Large intestine (tissue), 3 donors: ENCODE measurements around the gene LIF. TPM values are rescaled to one million over a fixed set of nuclear protein-coding genes. Genes with fewer than 3 reads are reported as not detected.
"Not testable (repeated sequence)": the region's sequence is repeated elsewhere in the genome, so short reads cannot be mapped to it uniquely, and the experiment has no call there.

ENCODE experiments used
- DNase-seq, 2 donors: peaks; one replicate each; pipeline versions ENCODE4 v3.0.0 to v3.0.0-alpha.2; 2013
- H3K27ac ChIP-seq: one replicate; pipeline ENCODE4 v1.5.1; 2013; ENCODE audit warnings: low read length
- H3K27me3 ChIP-seq: 2 replicates; pipeline ENCODE4 v1.6.1; 2013; ENCODE audit warnings: low read length; ENCODE audit not compliant: control insufficient read depth, insufficient read depth
- H3K36me3 ChIP-seq: 2 replicates; pipeline ENCODE4 v1.6.1; 2013; ENCODE audit warnings: low read length; ENCODE audit not compliant: control insufficient read depth, insufficient read depth
- H3K4me1 ChIP-seq: one replicate; pipeline ENCODE4 v1.6.1; 2013; ENCODE audit warnings: low read length; ENCODE audit not compliant: control insufficient read depth, insufficient read depth
- H3K4me3 ChIP-seq: one replicate; pipeline ENCODE4 v1.5.1; 2013; ENCODE audit warnings: low read length
- H3K9me3 ChIP-seq: one replicate; pipeline ENCODE4 v1.6.1; 2013; ENCODE audit warnings: mild to moderate bottlenecking, low read depth, low read length, moderate library complexity; ENCODE audit not compliant: control insufficient read depth
- WGBS: methylation state at CpG from one replicate; pipeline ENCODE4 v1.1.5; 2013; ENCODE audit warnings: low lambda C conversion rate; ENCODE audit not compliant: insufficient coverage; 5-methylcytosine and 5-hydroxymethylcytosine counted together
- polyA plus RNA-seq: library from polyadenylated mRNA; unstranded; fragments of 120-200 nt; gene quantifications from one replicate; pipeline ENCODE4 v1.2.1, GENCODE V29; 2013

LIF gene
- polyA plus RNA-seq, 1 donor = 27.6 TPM

DNA sequence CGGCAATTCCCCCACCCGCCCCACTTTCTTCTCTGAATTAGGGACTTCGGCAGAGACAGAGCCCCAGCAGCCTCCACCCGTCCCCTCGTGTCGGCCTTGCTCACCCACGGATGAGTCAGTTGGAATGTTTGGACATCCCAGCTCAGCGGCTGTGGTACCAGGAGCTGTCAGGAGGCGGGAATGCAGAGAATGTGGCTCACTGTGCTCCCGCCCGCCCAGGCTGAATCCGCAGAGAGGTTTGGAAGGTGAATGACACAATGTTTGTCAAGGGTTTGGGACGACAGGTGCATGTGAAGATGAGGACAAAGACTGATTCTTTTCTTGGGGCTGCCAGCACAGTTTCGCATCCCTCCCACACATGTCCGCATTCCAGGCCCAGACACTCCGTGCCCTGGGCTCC is 39.6 kb downstream of the LIF start:
- H3K27ac ChIP-seq = no peak overlapping the region
- peaks cover 16% of the 10 kb centered on the region for H3K4me1 ChIP-seq
- no peaks in the 10 kb centered on the region for H3K36me3 ChIP-seq
- WGBS = 90% methylated on average over 2 of the region's 16 CpGs
- H3K27me3 ChIP-seq = peaks cover 2% of the 10 kb centered on the region
- peaks cover 3% of the 10 kb centered on the region for H3K9me3 ChIP-seq
- DNase-seq = no peak
- H3K4me3 ChIP-seq = no peak overlapping the region

DNA sequence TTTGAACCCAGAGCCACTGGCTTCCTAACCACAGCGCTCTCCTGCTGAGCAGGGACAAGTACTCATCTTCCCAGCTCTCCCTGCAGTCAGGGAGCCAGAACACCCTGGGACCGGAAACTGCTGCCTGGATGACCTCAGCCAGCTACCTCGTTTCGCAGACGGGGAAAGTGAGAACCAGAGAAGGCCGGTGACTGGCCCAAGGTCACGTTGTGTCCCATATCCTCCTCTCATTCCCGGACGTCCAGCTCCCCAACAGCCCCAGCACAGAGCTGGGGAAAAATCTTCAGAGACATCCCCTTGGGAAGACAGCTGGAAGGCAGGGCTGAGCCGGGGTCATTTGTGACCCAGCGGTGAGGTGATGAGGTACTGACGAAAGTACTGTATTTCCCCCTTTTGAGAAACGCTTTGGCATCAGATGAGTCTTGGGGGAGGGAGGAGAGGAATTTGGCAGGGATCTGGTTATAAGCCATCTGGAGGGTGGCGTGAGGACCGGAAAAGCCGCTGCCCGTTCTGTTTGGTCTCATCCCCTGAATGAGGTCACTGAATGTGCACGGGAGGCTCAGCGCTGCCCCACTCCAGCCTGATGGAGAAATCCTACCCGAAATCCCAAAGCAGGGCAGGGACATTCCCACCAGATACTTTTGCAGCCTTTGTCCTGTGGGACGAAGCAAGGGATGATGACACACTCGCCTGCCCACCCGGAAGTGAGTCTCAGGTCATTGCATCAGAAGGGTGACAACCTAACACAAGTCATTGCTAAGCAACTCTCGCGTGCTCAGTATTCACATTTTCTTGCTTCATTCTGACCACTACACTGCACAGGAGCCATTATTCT is 41.1 kb downstream of the LIF start:
- peaks cover 16% of the 10 kb centered on the region for H3K4me1 ChIP-seq
- 90% methylated on average over 2 of the region's 25 CpGs for WGBS
- H3K27ac ChIP-seq = no peak overlapping the region
- no peak for DNase-seq
- H3K4me3 ChIP-seq = no peak overlapping the region
- H3K9me3 ChIP-seq = peaks cover under 1% of the 10 kb centered on the region
- no peaks in the 10 kb centered on the region for H3K36me3 ChIP-seq
- peaks cover 2% of the 10 kb centered on the region for H3K27me3 ChIP-seq

DNA sequence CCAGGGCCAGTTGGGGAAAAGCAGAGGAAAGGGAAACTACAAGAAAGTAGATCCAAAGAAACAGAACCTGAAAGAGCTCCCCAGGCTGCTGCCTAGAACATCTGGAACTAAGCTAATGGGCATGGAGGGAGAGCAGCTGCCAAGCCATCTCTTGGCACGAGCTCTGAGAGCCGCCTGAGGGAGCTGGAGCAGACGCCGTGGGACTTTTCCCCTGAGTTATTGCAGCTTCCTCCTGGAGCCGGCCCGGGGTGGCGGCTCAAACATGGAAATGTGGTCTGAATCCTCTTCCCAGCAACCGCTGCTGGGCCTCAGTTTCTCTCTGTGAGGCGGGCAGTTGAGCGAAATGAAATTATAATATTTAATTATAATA is 41.8 kb downstream of the LIF start:
- peaks cover 16% of the 10 kb centered on the region for H3K4me1 ChIP-seq
- H3K27me3 ChIP-seq = peaks cover 2% of the 10 kb centered on the region
- H3K27ac ChIP-seq = no peak overlapping the region
- no peaks in the 10 kb centered on the region for H3K9me3 ChIP-seq
- DNase-seq = no peak
- H3K4me3 ChIP-seq = no peak overlapping the region
- H3K36me3 ChIP-seq = no peaks in the 10 kb centered on the region
- WGBS = no CpG with 5 or more reads among the region's 10 CpGs

DNA sequence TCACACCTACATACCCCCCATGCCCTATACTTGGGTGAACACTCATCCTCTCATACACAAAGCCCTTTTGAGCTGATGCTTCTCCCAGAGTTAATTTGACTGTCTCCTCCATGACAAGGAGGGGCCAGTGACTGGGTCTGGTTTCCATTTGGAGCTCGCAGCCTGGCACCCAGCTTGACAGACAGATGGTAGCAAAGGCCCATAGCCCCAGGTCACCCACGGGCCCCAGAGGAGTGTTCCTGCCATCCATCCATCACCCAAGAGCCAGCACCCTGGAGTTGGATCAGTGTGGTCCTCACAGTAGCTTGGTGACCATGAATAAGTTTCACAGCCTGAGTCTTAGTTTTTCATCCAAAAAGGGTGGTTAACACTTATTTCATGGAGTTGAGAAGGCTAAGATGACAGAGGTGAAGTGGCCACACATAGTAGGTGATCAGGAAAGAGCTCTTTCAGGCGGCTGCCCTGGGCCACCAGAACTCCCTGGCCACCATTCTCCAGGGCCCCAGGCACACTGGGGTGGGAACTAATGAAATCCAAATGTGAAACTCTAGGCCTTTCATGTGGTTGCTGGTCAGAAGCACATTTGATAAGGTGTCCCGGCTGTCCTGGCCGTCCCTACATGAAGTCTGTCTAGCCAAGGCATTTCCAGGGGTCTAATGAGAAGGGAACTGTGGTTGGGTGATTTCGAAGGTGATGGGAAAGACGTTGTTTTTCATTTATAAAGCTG is 42.4 kb downstream of the LIF start:
- no peaks in the 10 kb centered on the region for H3K9me3 ChIP-seq
- no peaks in the 10 kb centered on the region for H3K36me3 ChIP-seq
- 92% methylated on average over 2 of the region's 7 CpGs for WGBS
- H3K4me1 ChIP-seq = peaks cover 16% of the 10 kb centered on the region
- peaks cover 2% of the 10 kb centered on the region for H3K27me3 ChIP-seq
- no peak overlapping the region for H3K4me3 ChIP-seq
- H3K27ac ChIP-seq = no peak overlapping the region
- no peak for DNase-seq

DNA sequence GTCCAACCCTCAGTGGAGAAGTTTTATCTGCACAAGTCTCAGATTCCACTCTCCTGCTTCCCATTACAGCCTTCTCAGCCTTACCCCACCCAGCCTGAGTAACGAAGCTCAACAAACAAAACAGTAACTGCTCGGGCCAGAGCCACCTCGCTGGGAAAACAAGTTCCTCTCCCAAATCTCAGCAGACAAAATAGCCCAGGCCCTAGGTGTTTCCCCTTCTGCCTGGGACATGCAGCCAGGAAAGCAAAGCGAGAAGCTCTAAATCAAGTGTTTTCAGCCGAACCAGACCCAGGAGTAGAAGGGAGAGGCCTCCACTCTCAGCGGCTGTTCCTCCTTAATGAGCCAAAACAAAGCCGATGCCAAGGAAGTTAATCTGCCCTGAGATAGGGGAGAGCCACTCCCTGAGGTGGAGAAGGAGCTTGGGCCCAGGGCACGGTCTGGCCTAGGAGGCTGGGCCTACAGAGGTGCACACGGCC is 44.0 kb downstream of the LIF start:
- WGBS = no CpG with 5 or more reads among the region's 9 CpGs
- no peak overlapping the region for H3K4me3 ChIP-seq
- peaks cover 7% of the 10 kb centered on the region for H3K4me1 ChIP-seq
- H3K27ac ChIP-seq = no peak overlapping the region
- H3K27me3 ChIP-seq = peaks cover 2% of the 10 kb centered on the region
- DNase-seq = peak in 1 of 2 donors; percentile 57
- no peaks in the 10 kb centered on the region for H3K36me3 ChIP-seq
- no peaks in the 10 kb centered on the region for H3K9me3 ChIP-seq

DNA sequence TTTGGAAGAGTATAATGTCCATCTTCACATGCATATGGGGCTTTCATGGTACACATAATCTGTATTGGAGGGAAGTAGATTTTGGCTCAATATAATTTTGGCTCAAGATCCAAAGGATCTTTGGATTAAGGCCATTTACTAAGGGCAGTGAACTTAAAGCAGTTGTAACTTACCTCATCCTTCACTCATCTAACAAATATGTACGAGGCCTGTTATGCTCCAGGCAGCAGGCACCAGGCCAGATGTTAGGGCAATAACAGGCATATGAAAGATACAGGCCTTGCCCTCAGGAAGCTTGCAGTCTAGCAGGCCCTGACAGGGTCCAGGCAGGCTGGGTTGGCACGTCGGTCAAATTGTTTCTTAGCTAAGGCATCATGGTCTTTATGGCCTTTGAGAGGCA is 44.6 kb downstream of the LIF start:
- no peaks in the 10 kb centered on the region for H3K9me3 ChIP-seq
- DNase-seq = no peak
- H3K36me3 ChIP-seq = no peaks in the 10 kb centered on the region
- no CpG with 5 or more reads among the region's 3 CpGs for WGBS
- H3K27me3 ChIP-seq = peaks cover 2% of the 10 kb centered on the region
- H3K4me3 ChIP-seq = no peak overlapping the region
- peaks cover 8% of the 10 kb centered on the region for H3K4me1 ChIP-seq
- H3K27ac ChIP-seq = no peak overlapping the region

DNA sequence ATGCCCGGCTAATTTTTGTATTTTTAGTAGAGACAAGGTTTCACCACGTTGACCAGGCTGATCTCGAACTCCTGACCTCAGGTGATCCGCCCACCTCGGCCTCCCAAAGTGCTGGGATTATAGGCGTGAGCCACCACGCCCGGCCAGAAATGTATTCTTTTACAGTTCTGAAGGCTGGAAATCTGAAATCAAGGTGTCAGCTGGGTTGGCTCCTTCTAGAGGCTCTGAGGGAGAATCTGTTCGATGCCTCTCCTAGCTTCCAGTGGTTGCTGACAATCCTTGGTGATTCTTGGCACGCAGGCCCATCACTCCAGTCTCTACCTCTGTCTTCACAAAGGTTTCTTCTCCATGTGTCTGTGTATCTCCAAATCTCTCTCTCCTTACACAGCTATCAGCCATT is 45.7 kb downstream of the LIF start:
- DNase-seq = not testable (repeated sequence)

DNA sequence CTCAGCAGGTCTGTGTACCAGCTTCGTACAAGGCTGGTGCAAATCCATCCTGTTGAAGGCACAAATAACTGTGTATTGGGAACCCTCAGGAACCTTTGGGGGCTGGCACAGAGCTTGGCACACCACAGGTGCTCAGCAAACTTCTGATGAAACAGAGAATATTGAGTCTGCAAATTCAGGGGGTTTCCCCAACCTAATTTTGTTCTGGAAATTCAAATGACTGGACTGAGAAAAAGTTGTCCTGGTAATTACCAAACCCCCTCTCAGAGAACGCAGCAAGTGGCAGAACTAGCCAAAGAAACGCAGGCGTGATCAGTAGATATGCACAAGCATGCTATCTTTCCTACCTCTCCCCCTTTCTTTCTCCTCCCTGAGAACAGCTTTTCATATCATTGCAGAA is 47.6 kb downstream of the LIF start:
- Histone ChIP-seq H3K27ac (no peak overlapping the region), H3K27me3 (no peaks in the 10 kb centered on the region), H3K4me3 (no peak overlapping the region), H3K36me3 (no peaks in the 10 kb centered on the region), H3K4me1 (peaks cover 24% of the 10 kb centered on the region), H3K9me3 (no peaks in the 10 kb centered on the region)
- DNase-seq = no peak
- WGBS = no CpG with 5 or more reads among the region's 4 CpGs

More for the DNA sequence above, 45.7 kb downstream of the LIF start:
- H3K4me3 ChIP-seq, H3K27me3 ChIP-seq, H3K36me3 ChIP-seq, H3K9me3 ChIP-seq, H3K27ac ChIP-seq: not testable (repeated sequence)
- 100% methylated on average over 1 of the region's 10 CpGs for WGBS
- H3K4me1 ChIP-seq = peaks cover 17% of the 10 kb centered on the region

DNA sequence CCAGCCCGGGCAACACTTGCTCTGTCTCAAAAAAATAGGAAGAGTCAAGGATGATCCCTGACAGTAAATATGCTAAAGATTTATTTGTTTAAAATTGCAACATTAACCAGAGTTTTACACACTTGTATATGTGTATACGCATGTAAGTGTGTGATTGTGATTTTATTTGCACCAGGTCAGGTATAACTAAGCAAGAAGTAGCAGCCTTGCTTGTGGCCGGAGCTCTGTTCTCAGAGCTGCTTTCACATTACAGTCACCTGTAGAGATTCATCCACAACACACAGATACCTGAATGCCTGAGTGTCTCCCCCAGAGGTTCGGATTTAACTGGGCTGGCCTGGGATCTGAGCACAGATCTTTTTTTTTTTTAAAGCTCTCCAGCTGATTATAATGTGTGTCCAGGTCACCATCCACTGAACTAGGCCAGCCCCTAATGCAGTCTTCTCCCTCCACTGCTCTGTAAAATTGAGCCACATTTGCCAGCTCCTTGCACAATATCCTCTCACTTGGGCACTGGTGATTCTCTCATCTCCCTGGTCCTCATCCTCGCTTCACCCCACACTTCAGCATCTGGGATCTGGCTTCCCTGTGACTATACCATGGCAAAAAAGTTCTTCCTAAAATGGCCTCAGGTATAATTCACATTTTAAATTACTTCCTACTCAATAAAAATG is 48.3 kb downstream of the LIF start:
- no CpG with 5 or more reads among the region's 5 CpGs for WGBS
- Histone ChIP-seq H3K4me1 (peaks cover 24% of the 10 kb centered on the region), H3K4me3 (no peak overlapping the region), H3K27ac (no peak overlapping the region), H3K36me3 (no peaks in the 10 kb centered on the region), H3K9me3 (no peaks in the 10 kb centered on the region), H3K27me3 (no peaks in the 10 kb centered on the region)
- no peak for DNase-seq

DNA sequence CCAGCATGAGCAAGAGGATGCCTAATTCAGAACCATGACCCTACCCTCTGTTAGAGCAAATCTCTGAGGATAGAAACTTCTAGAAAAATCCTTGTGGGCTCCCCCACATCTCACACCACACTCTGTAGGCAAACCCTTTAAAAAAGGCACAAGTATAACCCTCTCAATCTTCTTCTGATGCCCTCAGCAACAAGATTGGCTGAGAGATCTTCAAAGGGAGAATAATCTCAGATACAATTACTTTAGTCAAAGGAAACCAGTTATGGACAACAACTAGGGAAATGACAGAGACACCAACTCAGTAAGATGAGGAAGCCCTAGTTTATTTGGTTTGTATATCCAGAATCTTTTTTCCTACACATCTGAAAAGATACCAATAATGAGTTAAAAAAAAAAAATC is 49.2 kb downstream of the LIF start:
- Histone ChIP-seq H3K4me3 (no peak overlapping the region), H3K36me3 (no peaks in the 10 kb centered on the region), H3K4me1 (peaks cover 19% of the 10 kb centered on the region), H3K27ac (peak overlapping the region; percentile 65), H3K9me3 (no peaks in the 10 kb centered on the region), H3K27me3 (no peaks in the 10 kb centered on the region)
- no peak for DNase-seq
